IPS-18c (cell line): Measurements from ENCODE around the gene TRPC6.
"Not testable (repeated sequence)": the region's sequence is repeated elsewhere in the genome, so short reads cannot be mapped to it uniquely, and the experiment has no call there.

Experiments
- H3K4me3 ChIP-seq: 2 replicates; pipeline ENCODE4 v1.7.0; 2013; ENCODE audit warnings: low read depth, mild to moderate bottlenecking, low read length, moderate library complexity; ENCODE audit not compliant: insufficient read depth
- H3K9me3 ChIP-seq: one replicate; pipeline ENCODE4 v1.6.1; 2013; ENCODE audit warnings: mild to moderate bottlenecking, low read length, moderate library complexity; ENCODE audit not compliant: control insufficient read depth, insufficient read depth

Gene TRPC6

DNA sequence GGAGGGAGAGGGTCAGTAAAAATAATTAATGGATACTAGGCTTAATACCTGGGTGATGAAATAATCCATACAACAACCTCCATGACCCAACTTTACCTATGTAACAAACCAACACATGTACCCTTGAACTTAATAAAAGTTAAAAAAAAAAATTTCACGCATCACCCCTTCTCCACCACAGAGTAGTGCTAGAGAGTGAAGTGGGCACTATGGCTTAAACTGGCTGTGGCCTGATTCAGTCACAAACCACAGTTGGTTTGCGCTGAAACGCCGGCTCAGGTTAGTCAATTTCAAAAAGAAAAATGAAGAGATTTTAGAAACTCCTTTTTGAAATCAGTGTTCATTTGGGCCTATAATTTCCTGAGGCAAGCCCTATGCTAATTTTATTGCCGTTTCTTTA, 144.3 kb downstream of the TRPC6 start:
- Histone ChIP-seq H3K9me3 (no peaks in the 10 kb centered on the region), H3K4me3 (no peak overlapping the region)

DNA sequence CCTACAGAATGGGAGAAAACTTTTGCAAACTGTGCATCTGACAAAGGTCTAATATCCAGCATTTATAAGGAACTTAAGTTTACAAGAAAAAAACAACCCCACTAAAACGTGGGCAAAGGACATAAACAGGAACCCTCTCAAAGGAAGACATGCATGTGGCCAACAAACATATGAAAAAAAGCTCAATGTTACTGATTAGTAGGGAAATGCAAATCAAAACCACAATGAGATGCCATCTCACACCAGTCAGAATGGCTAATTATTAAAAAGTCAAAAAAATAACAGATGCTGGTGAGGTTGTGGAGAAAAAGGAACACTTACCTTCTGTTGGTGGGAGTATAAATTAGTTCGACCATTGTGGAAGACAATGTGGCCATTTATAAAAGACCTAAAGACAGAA, 145.1 kb downstream of the TRPC6 start:
- not testable (repeated sequence) for H3K9me3 ChIP-seq, H3K4me3 ChIP-seq

DNA sequence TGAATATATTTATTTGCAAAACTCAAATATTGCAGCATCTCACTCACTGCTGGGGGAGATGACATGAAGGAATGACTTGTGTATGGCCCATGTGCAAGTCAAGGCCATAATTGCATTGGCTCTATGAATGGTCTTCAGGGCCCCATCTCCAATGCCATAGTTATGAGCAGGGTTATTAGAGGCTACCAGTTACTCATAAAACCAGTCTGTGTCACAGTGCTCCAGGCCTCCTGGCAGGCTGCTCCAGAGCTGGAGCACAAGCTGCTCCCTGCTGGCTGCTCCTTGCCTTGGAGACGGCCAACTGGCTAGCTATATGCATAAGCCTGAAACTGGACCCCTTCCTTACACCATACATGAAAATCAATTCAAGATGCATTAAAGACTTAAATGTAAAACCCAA, 145.7 kb downstream of the TRPC6 start:
- H3K4me3 ChIP-seq = no peak overlapping the region
- H3K9me3 ChIP-seq = no peaks in the 10 kb centered on the region

DNA sequence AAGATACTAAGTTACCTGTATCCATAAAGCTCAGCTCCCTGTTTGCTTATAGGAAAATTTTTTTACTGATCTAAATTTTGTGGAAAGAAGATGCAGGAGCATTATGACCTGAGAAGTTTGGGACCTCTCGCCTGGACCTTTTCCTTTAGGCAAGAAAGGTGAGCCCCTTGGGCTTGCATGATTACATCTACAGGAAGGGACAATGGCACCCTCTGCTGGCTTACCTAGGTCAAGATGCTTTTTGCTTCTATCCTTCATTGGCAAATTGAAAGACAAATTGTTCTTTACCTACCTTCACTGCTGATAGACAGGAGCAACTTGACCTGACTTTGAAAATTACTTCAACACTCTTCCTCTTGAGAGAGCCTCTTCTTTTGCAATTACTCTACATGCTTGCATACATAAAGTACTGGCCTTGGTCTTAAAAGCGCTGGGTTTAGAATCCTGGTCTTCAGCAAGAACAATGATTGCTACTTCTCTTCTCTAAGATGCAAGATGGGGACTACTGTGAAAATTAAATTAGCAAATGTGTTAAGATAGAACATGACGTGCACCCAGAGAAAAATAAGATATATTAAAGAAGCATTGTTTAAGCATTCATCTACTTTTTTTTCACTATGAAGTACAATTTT, 147.2 kb downstream of the TRPC6 start:
- Histone ChIP-seq H3K9me3 (no peaks in the 10 kb centered on the region), H3K4me3 (no peak overlapping the region)

DNA sequence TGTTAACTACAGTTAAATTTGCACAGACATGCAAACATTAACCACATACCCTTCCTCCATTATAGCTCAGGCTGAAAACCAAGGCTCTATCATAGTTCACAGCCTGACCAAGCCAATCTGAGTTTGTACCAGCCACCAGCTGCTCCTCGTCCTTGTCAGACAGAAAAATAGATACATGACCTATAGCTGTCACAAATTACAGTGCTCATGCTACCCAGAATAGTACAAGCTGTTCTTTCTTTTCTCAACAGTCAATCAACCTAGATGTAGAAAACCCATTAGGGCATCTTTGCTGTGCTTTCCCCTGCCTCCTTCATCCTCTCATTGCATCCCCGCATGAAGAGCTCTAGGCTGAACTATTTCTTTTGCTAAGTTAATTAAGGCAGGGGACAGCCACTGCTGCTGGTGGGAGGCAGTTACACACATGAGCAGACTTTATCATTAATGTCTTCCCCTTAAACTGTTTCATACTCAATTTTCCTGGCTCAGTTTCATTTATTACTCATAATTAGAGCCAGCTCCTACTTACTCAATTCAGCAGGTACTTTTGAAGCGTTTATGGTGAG, 148.3 kb downstream of the TRPC6 start:
- Histone ChIP-seq H3K9me3 (no peaks in the 10 kb centered on the region), H3K4me3 (no peak overlapping the region)

DNA sequence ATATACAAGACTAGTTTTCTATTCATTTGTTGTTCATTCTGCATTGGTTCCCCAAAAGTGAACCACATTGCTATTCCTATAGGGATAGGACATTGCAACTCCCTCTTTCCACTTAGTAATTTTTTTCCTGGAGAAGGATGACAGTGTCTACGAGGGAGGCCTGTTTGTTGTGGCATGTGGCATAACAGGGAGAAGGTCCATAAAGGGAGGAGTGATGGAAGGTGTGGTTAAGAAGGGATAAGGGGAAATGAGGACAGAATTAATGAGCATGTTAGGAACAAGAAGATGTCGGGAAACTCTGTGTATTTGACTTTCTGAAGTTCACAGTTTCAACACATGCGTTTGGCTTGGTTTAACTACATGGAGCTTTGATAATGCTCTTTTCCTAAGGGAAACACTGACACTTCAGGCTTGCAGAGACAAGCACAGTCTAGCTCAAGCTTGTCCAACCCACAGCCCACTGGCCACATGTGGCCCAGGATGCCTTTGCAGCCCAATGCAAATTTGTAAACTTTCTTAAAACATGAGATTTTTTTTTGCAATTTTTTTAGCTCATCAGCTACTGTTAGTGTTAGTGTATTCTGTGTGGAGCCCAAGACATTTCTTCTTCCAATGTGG, 149.7 kb downstream of the TRPC6 start:
- Histone ChIP-seq H3K9me3 (no peaks in the 10 kb centered on the region), H3K4me3 (no peak overlapping the region)

DNA sequence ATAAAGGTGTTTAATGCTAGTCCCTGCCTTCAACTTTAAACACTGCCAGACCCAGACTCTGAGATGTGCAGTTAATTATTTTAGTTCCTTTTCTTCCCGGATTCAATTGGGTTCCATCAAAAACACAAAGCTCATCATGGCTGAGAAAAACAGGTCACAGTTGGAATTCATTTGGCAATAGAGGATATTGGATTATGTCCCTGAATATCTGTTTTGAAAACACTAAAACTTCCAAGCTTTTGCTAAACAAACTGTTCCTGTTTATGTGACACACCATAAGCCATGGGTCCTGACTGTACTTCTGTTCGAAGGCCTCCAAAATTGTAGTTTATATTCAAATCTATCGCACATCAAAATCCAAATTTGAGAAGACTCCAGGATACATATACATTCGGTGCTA, 150.7 kb downstream of the TRPC6 start:
- Histone ChIP-seq H3K9me3 (no peaks in the 10 kb centered on the region), H3K4me3 (no peak overlapping the region)

DNA sequence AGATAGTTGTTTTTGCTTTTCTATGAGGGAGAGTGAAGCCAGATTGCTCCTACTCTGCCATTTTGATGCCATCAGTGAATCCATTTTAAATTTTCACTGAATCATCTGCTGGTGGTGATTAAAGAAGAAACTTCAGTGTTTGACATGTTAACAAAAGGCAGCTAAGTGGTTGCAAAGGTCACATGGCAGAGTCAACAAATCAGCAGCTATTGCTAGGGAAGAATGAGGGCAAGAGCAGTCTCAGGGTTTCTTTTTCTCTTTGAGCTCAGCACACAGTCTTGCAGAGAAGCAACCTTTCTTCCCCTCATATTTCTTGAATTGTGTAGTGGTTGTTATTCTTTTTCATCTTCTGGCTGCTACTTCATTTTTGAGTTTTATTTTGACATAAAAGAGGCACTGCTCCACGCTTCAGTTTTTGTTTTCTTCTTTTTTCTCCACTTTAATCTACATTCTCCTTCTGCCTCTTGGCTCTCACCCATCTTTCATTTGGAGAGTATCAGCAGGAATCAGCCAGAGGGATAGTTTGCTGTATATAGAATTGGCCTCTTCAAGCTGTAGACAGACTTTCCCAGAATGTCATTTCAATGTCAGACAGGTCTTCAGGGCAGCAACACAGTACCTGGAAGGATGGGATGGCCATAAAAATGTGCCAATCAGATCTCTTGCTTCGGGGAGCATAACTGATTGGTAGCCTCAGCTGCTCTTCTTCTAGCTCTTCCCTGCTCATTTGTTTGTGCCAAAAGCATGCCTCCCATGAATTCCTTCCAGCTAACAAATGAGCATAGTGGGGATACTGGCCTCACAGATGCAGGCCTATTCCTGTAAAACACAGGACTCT, 153.9 kb downstream of the TRPC6 start:
- Histone ChIP-seq H3K9me3 (no peaks in the 10 kb centered on the region), H3K4me3 (no peak overlapping the region)

DNA sequence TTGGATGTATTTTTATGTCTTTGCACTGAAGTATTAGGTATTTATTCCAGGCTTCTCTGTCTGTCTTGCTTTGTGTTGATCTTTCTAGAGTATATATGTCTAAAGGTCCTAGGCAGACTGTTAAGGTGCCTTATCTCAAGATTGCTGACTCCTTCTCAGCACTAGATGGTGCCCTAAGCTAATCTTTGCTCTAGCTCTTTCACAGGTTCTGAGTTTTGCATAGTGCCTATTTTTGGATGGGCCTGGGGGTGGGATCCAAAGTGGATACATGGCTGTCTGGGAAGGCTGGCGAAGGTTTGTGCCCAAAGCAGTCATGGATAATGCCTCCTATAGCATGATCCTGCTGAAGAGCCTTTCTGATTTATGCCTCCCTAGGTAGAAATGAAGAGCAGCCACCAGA, 154.9 kb downstream of the TRPC6 start:
- H3K9me3 ChIP-seq = no peaks in the 10 kb centered on the region

DNA sequence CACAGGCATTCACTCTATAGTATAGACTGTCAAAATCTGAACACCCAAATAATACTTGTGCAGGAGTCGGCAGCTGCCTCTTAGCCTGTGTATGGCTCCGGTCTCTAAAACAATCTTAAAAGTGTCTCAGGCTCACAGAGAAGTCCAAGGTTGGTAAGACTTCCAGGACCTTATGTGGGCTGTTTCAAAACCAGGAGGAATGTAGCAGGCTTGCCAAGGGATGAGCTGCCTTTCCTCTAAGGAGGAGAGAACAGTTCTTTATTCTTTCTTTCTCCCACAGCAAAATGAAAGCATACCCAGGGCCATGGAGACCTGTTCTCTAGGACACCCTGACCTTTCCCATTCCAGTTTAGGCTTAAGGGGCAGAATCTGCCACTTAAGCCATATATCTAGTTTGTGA, 176.5 kb downstream of the TRPC6 start:
- Histone ChIP-seq H3K9me3 (no peaks in the 10 kb centered on the region), H3K4me3 (no peak overlapping the region)

More for the DNA sequence above, 154.9 kb downstream of the TRPC6 start:
- no peak overlapping the region for H3K4me3 ChIP-seq
